CD8-positive, alpha-beta memory T cell (primary cell): ENCODE results near the gene GALNT10. TPM values are rescaled to one million over a fixed set of nuclear protein-coding genes. Genes with fewer than 3 reads are reported as not detected.

Experiments
- CTCF ChIA-PET: fragments of 350-600 bp; sonication (Branson Sonifier 250); formaldehyde crosslinking; loops from one replicate; lab custom pipeline; 2021; ENCODE audit warnings: antibody characterized with exemption; lab: Charles Lee
- POLR2A ChIA-PET: fragments of 350-600 bp; sonication (Branson Sonifier 250); formaldehyde crosslinking; loops from one replicate; lab custom pipeline; 2021; ENCODE audit warnings: antibody characterized with exemption; lab: Charles Lee
- DNase-seq, 5 donors: peaks; one replicate each; pipeline versions ENCODE4 v3.0.0 to v3.0.0-alpha.2; 2020 to 2022; ENCODE audit warnings: mixed read lengths in 1 of 5
- H3K27ac ChIP-seq: one replicate; pipeline ENCODE4 v1.7.0; 2013; ENCODE audit warnings: low read depth, mild to moderate bottlenecking, low read length, moderate library complexity
- H3K27me3 ChIP-seq: 2 replicates; pipeline ENCODE4 v1.7.0; 2013; ENCODE audit warnings: low read length, mild to moderate bottlenecking; ENCODE audit not compliant: insufficient read depth, poor library complexity, severe bottlenecking
- H3K36me3 ChIP-seq: 2 replicates; pipeline ENCODE4 v1.7.0; 2013; ENCODE audit warnings: mild to moderate bottlenecking, low read length, moderate library complexity; ENCODE audit not compliant: insufficient read depth
- H3K4me1 ChIP-seq: 2 replicates; pipeline ENCODE4 v1.7.0; 2013; ENCODE audit warnings: mild to moderate bottlenecking, low read length, moderate library complexity; ENCODE audit not compliant: insufficient read depth
- H3K4me3 ChIP-seq: 2 replicates; pipeline ENCODE4 v1.7.0; 2013; ENCODE audit warnings: mild to moderate bottlenecking, low read length
- H3K9me3 ChIP-seq: 2 replicates; pipeline ENCODE4 v1.7.0; 2013; ENCODE audit warnings: mild to moderate bottlenecking, low read length
- H3K27ac Mint-ChIP-seq, 8 donors: one replicate each; pipeline ENCODE4 v1.8.0; 2020 to 2021; ENCODE audit warnings: mixed read lengths in 8 of 8, mild to moderate bottlenecking in 6 of 8, inconsistent platforms in 3 of 8, moderate library complexity in 3 of 8
- H3K27me3 Mint-ChIP-seq, 2 donors: one replicate each; pipeline ENCODE4 v1.8.0; 2020 to 2021; ENCODE audit warnings: mixed read lengths in 2 of 2, mild to moderate bottlenecking in 1 of 2, moderate library complexity in 1 of 2
- H3K36me3 Mint-ChIP-seq, 3 donors: one replicate each; pipeline ENCODE4 v1.8.0; 2020 to 2021; ENCODE audit warnings: mixed read lengths in 3 of 3, inconsistent platforms in 1 of 3, mild to moderate bottlenecking in 1 of 3
- H3K4me1 Mint-ChIP-seq, 3 donors: one replicate each; pipeline ENCODE4 v1.8.0; 2020 to 2021; ENCODE audit warnings: mixed read lengths in 3 of 3, inconsistent platforms in 1 of 3, mild to moderate bottlenecking in 1 of 3
- H3K4me3 Mint-ChIP-seq, 7 donors: one replicate each; pipeline ENCODE4 v1.8.0; 2020 to 2021; ENCODE audit warnings: mixed read lengths in 7 of 7, mild to moderate bottlenecking in 6 of 7, moderate library complexity in 4 of 7, inconsistent platforms in 2 of 7
- H3K9me3 Mint-ChIP-seq, 5 donors: one replicate each; pipeline ENCODE4 v1.8.0; 2020 to 2022; ENCODE audit warnings: mixed read lengths in 5 of 5, mild to moderate bottlenecking in 3 of 5, moderate library complexity in 2 of 5, inconsistent platforms in 1 of 5
- polyA plus RNA-seq: library from polyadenylated mRNA; unstranded; fragments of 300-500 nt; fragmentation: Illumina TruSeq; gene quantifications from one replicate; pipeline ENCODE4 v1.2.3, GENCODE V29; 2021
- total RNA-seq, 2 experiments: library from RNA; stranded (reverse); gene quantifications; one replicate each; pipeline ENCODE4 v1.2.3, GENCODE V29; 2021

Gene GALNT10
- total and polyA plus RNA-seq, 3 experiments from 2014 or later = 27.6 to 32.1 (median 28.0) TPM

DNA sequence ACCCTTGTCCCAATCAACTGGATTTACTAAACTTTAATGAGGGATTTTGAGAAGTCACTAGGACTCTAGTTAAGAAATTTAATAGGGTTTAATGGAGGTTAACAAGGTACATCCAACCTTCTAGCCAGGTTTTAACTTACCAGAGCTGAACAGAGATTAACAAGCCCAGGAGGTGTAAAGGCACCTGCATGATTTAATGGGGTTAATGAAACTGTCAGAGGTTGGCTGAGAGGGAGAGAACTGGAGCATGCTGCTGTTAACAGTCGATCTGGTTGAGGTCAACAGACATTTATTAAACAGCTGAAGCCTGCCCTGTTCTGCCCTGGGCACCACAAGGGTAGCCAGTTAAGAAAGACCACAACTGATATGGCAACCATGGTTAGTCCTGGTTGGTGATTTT lies 273.9 kb downstream of the GALNT10 start:
- Histone ChIP-seq H3K4me3 (no peak overlapping the region), H3K27ac (no peak overlapping the region), H3K36me3 (no peaks in the 10 kb centered on the region), H3K27me3 (peaks cover 5% of the 10 kb centered on the region), H3K4me1 (no peaks in the 10 kb centered on the region), H3K9me3 (no peaks in the 10 kb centered on the region)
- no peak for DNase-seq
- Mint-ChIP-seq H3K4me3 (no peak overlapping the region), H3K9me3 (no peaks in the 10 kb centered on the region), H3K36me3 (peaks cover 0 to 22% (median 4%) of the 10 kb centered on the region in 3 donors), H3K27ac (no peak overlapping the region), H3K27me3 (peaks cover 1 to 12% of the 10 kb centered on the region in 2 donors), H3K4me1 (peaks cover 0 to 4% (median 0%) of the 10 kb centered on the region in 3 donors)
- ChIA-PET CTCF (interaction anchor here (1.5 kb wide), 1 partner anchor 31 kb away, joined by 3 read pairs; no protein-coding TSS in a partner anchor), POLR2A (no interaction called here)

DNA sequence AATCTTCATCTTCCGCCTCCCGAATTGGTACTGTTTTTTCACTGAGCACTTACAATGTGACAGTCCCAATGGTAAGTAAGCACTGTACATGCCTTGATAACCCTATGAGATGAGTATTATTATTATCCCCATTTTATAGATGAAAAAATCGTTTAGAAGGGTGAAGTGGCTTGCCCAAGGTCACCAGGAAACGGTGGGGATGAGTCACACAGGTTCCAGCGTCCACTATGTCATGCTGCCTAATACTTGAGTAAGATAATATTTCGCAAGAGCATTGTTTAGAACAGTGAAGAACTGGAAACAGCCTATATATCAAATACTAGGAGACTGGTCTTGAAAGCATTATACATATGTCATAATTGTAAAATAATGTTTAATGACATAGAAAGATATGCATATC lies 274.6 kb downstream of the GALNT10 start:
- Mint-ChIP-seq H3K4me1 (peaks cover 0 to 4% (median 0%) of the 10 kb centered on the region in 3 donors), H3K4me3 (no peak overlapping the region)
- CTCF ChIA-PET = no interaction called here

DNA sequence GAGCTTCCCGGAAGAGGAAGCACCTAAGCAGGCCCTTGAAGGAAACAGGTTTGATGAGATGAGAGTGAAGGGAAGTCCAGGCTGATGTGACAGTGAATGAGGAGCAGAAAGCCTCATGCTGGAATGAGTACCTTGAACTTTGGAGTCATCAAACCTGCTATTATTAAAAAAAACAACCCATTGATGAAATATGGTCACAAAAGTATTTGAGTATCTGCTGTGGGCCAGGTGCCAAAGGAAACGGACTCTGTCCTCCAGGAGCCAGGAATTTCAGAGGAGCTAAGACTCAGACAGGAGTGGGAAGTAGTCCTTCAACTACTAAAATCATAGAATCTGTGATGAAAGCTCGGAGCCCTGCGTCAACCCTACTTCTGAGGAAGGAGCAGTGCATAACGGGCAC lies 275.6 kb downstream of the GALNT10 start:
- no peak for DNase-seq
- CTCF ChIA-PET = interaction anchor here (0.7 to 2.1 kb wide), 6 partner anchors 8 to 394 kb away, joined by 3 to 4 read pairs (median 4); no protein-coding TSS in a partner anchor
- H3K27ac ChIP-seq = no peak overlapping the region
- H3K9me3 Mint-ChIP-seq = no peaks in the 10 kb centered on the region
- no peaks in the 10 kb centered on the region for H3K9me3 ChIP-seq
- no peak overlapping the region for H3K27ac Mint-ChIP-seq
- H3K36me3 Mint-ChIP-seq = peaks cover 0 to 9% (median 0%) of the 10 kb centered on the region in 3 donors
- H3K4me1 Mint-ChIP-seq = peaks cover 5 to 8% (median 6%) of the 10 kb centered on the region in 3 donors
- POLR2A ChIA-PET = no interaction called here
- no peak overlapping the region for H3K4me3 Mint-ChIP-seq
- peaks cover 12% of the 10 kb centered on the region for H3K27me3 ChIP-seq
- H3K4me1 ChIP-seq = no peaks in the 10 kb centered on the region
- no peak overlapping the region for H3K4me3 ChIP-seq
- peaks cover 8 to 26% of the 10 kb centered on the region in 2 donors for H3K27me3 Mint-ChIP-seq
- H3K36me3 ChIP-seq = no peaks in the 10 kb centered on the region

More for the DNA sequence above, 274.6 kb downstream of the GALNT10 start:
- H3K27ac Mint-ChIP-seq = no peak overlapping the region
- no peak for DNase-seq
- peaks cover 1 to 17% of the 10 kb centered on the region in 2 donors for H3K27me3 Mint-ChIP-seq
- H3K9me3 Mint-ChIP-seq = no peaks in the 10 kb centered on the region
- Histone ChIP-seq H3K4me3 (no peak overlapping the region), H3K27ac (no peak overlapping the region), H3K4me1 (no peaks in the 10 kb centered on the region), H3K27me3 (peaks cover 8% of the 10 kb centered on the region), H3K9me3 (no peaks in the 10 kb centered on the region), H3K36me3 (no peaks in the 10 kb centered on the region)
- POLR2A ChIA-PET = no interaction called here
- H3K36me3 Mint-ChIP-seq = peaks cover 0 to 16% (median 4%) of the 10 kb centered on the region in 3 donors

DNA sequence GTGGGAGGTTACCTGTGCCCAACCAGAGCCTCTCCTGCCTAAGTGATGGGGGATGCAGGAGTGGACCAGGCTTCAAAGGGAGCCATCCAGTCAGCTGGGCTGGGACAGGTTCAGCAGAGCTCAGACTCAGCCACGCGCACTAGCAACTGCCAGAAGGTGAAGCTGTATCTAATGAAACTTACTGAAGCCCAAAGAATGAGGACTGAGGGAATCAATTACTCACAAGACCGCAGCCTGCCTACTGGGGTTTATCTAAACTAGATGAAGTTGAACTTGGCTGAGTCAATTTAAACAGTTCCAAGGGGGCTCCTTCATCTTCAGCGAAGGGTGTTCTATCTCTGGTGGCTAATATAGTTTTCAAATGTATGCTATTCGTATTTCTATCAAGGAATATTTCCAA lies 276.1 kb downstream of the GALNT10 start:
- no peak overlapping the region for H3K4me3 ChIP-seq
- no peaks in the 10 kb centered on the region for H3K4me1 ChIP-seq
- DNase-seq = no peak
- Mint-ChIP-seq H3K9me3 (no peaks in the 10 kb centered on the region), H3K4me1 (peaks cover 6 to 13% (median 10%) of the 10 kb centered on the region in 3 donors), H3K27me3 (peaks cover 13 to 32% of the 10 kb centered on the region in 2 donors), H3K4me3 (no peak overlapping the region), H3K36me3 (peaks cover 0 to 7% (median 0%) of the 10 kb centered on the region in 3 donors), H3K27ac (no peak overlapping the region)
- no peaks in the 10 kb centered on the region for H3K9me3 ChIP-seq
- no peak overlapping the region for H3K27ac ChIP-seq
- H3K27me3 ChIP-seq = peaks cover 17% of the 10 kb centered on the region
- H3K36me3 ChIP-seq = no peaks in the 10 kb centered on the region
- POLR2A ChIA-PET = no interaction called here
- CTCF ChIA-PET = interaction anchor here (0.7 to 2.3 kb wide), 8 partner anchors 8 to 394 kb away, joined by 3 to 5 read pairs (median 4); no protein-coding TSS in a partner anchor

DNA sequence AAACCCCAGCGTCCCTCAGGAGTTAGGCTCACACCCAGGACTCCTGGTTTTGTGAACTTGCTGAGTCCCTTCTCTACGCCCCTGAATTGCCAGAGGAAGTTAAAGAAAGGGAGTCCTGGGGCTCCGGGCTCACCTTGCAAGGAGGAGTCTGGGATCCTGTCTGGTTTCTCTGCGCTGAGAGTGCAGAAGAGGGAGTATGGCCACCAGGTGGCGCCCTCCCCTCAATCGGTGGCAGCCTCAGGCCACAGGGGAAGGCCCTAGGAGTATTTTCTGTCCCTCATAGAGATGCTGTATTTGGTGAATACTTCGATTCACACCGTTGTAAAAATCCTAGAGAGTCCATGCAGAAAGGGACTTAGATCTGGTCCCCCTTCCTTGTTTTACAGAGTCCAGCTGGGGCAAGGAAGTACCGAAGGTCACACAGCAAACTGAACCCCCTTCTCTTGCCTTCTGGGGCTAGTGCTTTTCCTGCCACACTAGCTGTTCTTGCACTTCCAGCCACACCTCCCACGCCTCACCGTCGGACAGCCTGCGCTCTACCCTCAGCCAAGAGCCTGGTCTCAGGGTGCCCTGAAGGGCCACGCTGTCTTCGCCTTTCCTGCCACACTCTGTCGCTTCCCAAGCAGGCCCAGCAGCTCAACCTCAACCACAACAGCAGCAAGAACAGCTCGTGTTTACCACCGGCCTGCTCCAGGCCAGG lies 277.3 kb downstream of the GALNT10 start:
- Mint-ChIP-seq H3K4me1 (peaks cover 6 to 16% (median 10%) of the 10 kb centered on the region in 3 donors), H3K27me3 (peaks cover 24 to 43% of the 10 kb centered on the region in 2 donors), H3K36me3 (peaks cover 0 to 5% (median 0%) of the 10 kb centered on the region in 3 donors), H3K27ac (no peak overlapping the region), H3K4me3 (no peak overlapping the region), H3K9me3 (no peaks in the 10 kb centered on the region)
- no peak overlapping the region for H3K4me3 ChIP-seq
- peak; percentile 46 to 76 (median 62) for DNase-seq
- CTCF ChIA-PET = interaction anchor here (1.0 to 2.5 kb wide), 10 partner anchors 9 to 395 kb away, joined by 3 to 7 read pairs (median 4); no protein-coding TSS in a partner anchor
- POLR2A ChIA-PET = no interaction called here
- peaks cover 2% of the 10 kb centered on the region for H3K4me1 ChIP-seq
- H3K9me3 ChIP-seq = no peaks in the 10 kb centered on the region
- H3K36me3 ChIP-seq = no peaks in the 10 kb centered on the region
- no peak overlapping the region for H3K27ac ChIP-seq
- peaks cover 28% of the 10 kb centered on the region for H3K27me3 ChIP-seq

DNA sequence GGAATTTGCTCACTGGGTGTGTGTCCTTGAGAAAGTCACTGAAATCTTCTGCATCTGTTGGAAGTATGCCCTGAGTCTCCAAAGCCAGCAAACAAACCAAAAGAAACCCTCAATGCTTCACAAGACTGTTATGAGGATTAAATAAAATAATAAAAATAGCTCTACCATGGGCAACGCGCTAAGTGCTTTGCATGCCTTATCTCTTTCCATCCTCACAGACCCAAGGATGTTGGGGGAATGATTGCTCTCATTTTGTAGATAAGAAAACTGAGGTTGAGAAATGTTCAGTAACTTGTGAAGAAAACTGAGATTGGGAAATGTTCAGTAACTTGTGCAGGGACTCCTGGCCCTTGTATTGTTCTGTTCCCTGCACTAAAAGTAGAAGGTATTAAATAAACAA lies 279.6 kb downstream of the GALNT10 start:
- Histone ChIP-seq H3K27ac (no peak overlapping the region), H3K9me3 (no peaks in the 10 kb centered on the region), H3K27me3 (peaks cover 51% of the 10 kb centered on the region), H3K4me1 (peaks cover 26% of the 10 kb centered on the region), H3K4me3 (no peak overlapping the region), H3K36me3 (no peaks in the 10 kb centered on the region)
- DNase-seq = no peak
- peaks cover 26 to 39% (median 33%) of the 10 kb centered on the region in 3 donors for H3K4me1 Mint-ChIP-seq
- POLR2A ChIA-PET = no interaction called here
- H3K9me3 Mint-ChIP-seq = no peaks in the 10 kb centered on the region
- no peaks in the 10 kb centered on the region for H3K36me3 Mint-ChIP-seq
- peak overlapping the region in 1 of 8 donors; percentile 32 for H3K27ac Mint-ChIP-seq
- H3K4me3 Mint-ChIP-seq = no peak overlapping the region
- peaks cover 47 to 66% of the 10 kb centered on the region in 2 donors for H3K27me3 Mint-ChIP-seq
- CTCF ChIA-PET = interaction anchor here (0.7 to 2.5 kb wide), 2 partner anchors 13 to 271 kb away, joined by 3 to 6 read pairs; no protein-coding TSS in a partner anchor

Other genes starting within 250 kb of the GALNT10 start
- 10 to 100 TPM; 23.4 to 26.6 TPM for gene FAM114A2, start 151.8 kb upstream of the GALNT10 start, total RNA-seq
- gene FAM114A2, start 151.8 kb upstream of the GALNT10 start, polyA plus RNA-seq = 17.9 TPM
- 10 to 100 TPM; 17.5 to 20.5 TPM for gene MFAP3, start 151.8 kb upstream of the GALNT10 start, total RNA-seq
- gene MFAP3, start 151.8 kb upstream of the GALNT10 start, polyA plus RNA-seq = 5.8 TPM